Measurements from ENCODE around the gene CA5A.

Gene CA5A

DNA sequence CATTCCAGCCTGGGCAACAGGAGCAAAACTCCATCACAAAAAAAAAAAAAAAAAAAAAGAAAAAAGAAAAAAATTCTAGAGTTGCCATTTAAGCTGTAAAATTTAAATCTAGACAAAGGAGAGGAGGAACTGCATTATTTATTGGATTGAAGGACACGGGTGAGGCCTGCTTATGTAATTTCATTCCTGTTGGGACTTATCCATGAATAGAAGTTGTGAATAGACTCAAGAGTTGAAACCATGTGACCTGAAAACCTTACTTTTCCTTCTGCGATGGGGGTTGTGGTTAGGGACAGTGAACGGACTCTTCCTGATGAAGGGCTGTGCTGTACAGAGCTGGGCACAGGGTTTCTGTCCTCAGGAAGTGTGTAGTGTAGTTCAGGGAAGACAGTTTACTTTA, 37.4 kb upstream of the CA5A start:
- H3K9me3 ChIP-seq = no peaks in the 10 kb centered on the region; the same call in 1 of the 2 replicates
- no peaks in the 10 kb centered on the region for H3K4me1 ChIP-seq
- DNase-seq (ENCODE audit: low spot score in 2 of 2) = peak in 1 of 2 experiments; percentile 38
- H3K4me3 ChIP-seq = no peak overlapping the region
- no peaks in the 10 kb centered on the region for H3K27me3 ChIP-seq (ENCODE audit: low read depth)
- no peaks in the 10 kb centered on the region for H3K36me3 ChIP-seq (replicated peaks)
- in situ Hi-C loops (cut with MboI; ENCODE audit: low sequenced_read_pairs) = no loop called here

- Histone ChIP-seq H3K27me3 (ENCODE audit: low read depth) (no peaks in the 10 kb centered on the region), H3K9me3 (no peaks in the 10 kb centered on the region; the same call in 1 of the 2 replicates), H3K36me3 (replicated peaks) (no peaks in the 10 kb centered on the region), H3K4me3 (no peak overlapping the region), H3K4me1 (no peaks in the 10 kb centered on the region)
- in situ Hi-C loops (cut with MboI; ENCODE audit: low sequenced_read_pairs) = no loop called here
- DNase-seq (ENCODE audit: low spot score in 2 of 2) = no peak
Observed at GRCh38 chr16:87971933-87972332, 35.6 kb upstream of the CA5A start.

- H3K36me3 ChIP-seq (replicated peaks) = no peaks in the 10 kb centered on the region
- H3K4me3 ChIP-seq = no peak overlapping the region
- no peak for DNase-seq (ENCODE audit: low spot score in 2 of 2)
- in situ Hi-C loops (cut with MboI; ENCODE audit: low sequenced_read_pairs) = no loop called here
- no peaks in the 10 kb centered on the region; the same call in 1 of the 2 replicates for H3K9me3 ChIP-seq
- no peaks in the 10 kb centered on the region for H3K4me1 ChIP-seq
- no peaks in the 10 kb centered on the region for H3K27me3 ChIP-seq (ENCODE audit: low read depth)
Observed at GRCh38 chr16:87970186-87970585, 33.9 kb upstream of the CA5A start.

DNA sequence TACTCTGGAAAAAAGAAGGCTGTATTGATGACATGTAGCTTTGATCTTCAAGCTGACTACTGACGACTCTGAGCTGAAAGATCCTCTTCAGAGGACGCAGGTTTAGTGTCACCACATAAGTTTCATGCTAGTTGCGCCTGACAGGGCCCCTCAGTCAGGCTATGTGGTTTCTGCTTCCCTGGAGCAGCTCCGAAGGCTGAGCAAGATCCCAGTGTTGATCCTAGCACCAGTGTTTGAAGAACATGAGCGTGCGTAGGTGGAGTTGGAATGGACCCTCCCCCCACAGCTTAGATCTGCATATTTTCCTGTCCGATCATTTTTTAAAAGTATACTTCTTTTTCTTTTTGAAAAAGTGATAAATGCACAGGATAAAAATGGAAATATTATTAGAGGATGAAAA, 32.2 kb upstream of the CA5A start:
- no peak for DNase-seq (ENCODE audit: low spot score in 2 of 2)
- in situ Hi-C loops (cut with MboI; ENCODE audit: low sequenced_read_pairs) = no loop called here
- Histone ChIP-seq H3K9me3 (no peaks in the 10 kb centered on the region; the same call in 1 of the 2 replicates), H3K4me1 (no peaks in the 10 kb centered on the region), H3K27me3 (ENCODE audit: low read depth) (no peaks in the 10 kb centered on the region), H3K36me3 (replicated peaks) (no peaks in the 10 kb centered on the region), H3K4me3 (no peak overlapping the region)

DNA sequence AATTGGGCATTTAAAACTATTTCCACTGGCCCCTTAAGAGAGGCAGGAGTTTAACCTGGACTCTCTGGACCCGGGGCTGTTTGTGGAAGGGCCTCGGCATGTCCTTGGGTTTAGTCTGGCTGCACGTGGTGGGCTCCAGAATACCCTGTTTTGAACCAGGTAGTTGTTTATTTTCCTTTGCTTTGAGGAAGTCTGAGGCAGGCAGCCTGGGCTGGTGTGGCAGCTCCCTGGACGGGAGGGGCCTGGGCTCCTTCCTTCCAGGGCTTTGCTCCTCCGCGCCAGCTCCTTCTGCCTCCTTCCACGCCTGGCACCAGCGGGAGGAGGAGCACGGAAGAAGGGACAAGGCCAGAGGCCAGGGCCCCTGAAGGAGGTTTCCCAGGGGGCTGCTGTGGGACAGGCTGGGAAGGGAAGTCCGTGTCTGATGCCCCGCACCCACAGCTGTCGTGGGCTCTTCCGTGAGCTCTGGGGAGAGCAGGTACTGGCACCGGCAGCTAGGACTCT, 30.4 kb upstream of the CA5A start:
- no peak for DNase-seq (ENCODE audit: low spot score in 2 of 2)
- no peaks in the 10 kb centered on the region for H3K9me3 ChIP-seq
- in situ Hi-C loops (cut with MboI; ENCODE audit: low sequenced_read_pairs) = no loop called here
- no peaks in the 10 kb centered on the region for H3K27me3 ChIP-seq (ENCODE audit: low read depth)
- H3K36me3 ChIP-seq (replicated peaks) = no peaks in the 10 kb centered on the region; the same call in 1 of the 2 replicates
- no peak overlapping the region for H3K4me3 ChIP-seq
- H3K4me1 ChIP-seq = no peaks in the 10 kb centered on the region

GRCh38 chr16:87966064-87966645, 29.8 kb upstream of the CA5A start:
- H3K9me3 ChIP-seq = no peaks in the 10 kb centered on the region
- in situ Hi-C loops (cut with MboI; ENCODE audit: low sequenced_read_pairs) = no loop called here
- H3K27me3 ChIP-seq (ENCODE audit: low read depth) = no peaks in the 10 kb centered on the region
- no peaks in the 10 kb centered on the region for H3K4me1 ChIP-seq
- H3K36me3 ChIP-seq (replicated peaks) = no peaks in the 10 kb centered on the region; the same call in 1 of the 2 replicates
- DNase-seq (ENCODE audit: low spot score in 2 of 2) = no peak
- H3K4me3 ChIP-seq = no peak overlapping the region

DNA sequence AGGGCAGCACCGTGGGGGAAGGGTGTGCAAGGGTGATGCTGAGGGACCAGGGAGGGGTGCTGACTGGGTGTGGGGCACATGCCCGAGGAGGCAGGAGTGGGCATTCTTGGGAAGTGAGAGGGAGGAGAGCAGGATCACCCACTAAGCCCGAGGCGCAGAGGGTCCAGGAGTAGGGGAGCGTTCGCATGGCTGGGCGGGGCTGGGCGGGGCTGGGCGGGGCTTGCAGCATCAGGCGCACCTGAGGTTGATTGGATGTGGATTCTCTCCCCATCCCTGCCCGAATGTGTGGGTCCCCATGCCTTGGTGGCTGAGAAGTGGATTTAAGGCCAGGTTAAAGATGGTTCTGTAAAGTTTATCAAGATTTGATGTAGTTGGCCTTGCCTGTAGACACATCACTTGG, 29.1 kb upstream of the CA5A start:
- in situ Hi-C loops (cut with MboI; ENCODE audit: low sequenced_read_pairs) = no loop called here
- no peak overlapping the region for H3K4me3 ChIP-seq
- H3K27me3 ChIP-seq (ENCODE audit: low read depth) = no peaks in the 10 kb centered on the region
- DNase-seq (ENCODE audit: low spot score in 2 of 2) = no peak
- no peaks in the 10 kb centered on the region for H3K9me3 ChIP-seq
- H3K4me1 ChIP-seq = no peaks in the 10 kb centered on the region
- H3K36me3 ChIP-seq (replicated peaks) = no peaks in the 10 kb centered on the region; the same call in 1 of the 2 replicates

GRCh38 chr16:87964049-87964659, 27.8 kb upstream of the CA5A start:
- in situ Hi-C loops (cut with MboI; ENCODE audit: low sequenced_read_pairs) = no loop called here

DNA sequence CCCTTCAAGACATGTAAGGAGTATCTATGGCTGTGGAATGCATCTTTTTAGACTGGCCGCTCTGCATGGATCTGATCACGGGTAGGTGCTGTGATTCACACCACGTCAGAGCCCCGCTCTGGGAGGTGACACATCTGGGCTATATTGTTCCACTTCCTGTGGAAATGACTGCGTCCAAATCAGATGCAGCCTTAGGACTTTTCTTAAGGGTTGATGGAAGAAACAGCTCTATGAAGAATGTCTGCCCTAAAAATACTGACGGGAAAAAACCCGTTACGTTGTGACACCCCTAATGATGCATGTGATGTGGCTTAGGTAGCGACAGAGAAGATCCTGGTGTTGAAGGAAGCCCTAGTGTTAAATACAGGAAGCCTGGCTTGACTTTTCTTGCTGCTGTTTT, 27.1 kb upstream of the CA5A start:
- in situ Hi-C loops (cut with MboI; ENCODE audit: low sequenced_read_pairs) = no loop called here
- no peak overlapping the region for H3K4me3 ChIP-seq
- H3K27me3 ChIP-seq (ENCODE audit: low read depth) = no peaks in the 10 kb centered on the region
- no peaks in the 10 kb centered on the region for H3K4me1 ChIP-seq
- no peaks in the 10 kb centered on the region; the same call in 1 of the 2 replicates for H3K36me3 ChIP-seq (replicated peaks)
- no peaks in the 10 kb centered on the region for H3K9me3 ChIP-seq
- DNase-seq (ENCODE audit: low spot score in 2 of 2) = no peak

More at GRCh38 chr16:87964049-87964659, 27.8 kb upstream of the CA5A start:
- H3K36me3 ChIP-seq (replicated peaks) = no peaks in the 10 kb centered on the region; the same call in 1 of the 2 replicates
- no peaks in the 10 kb centered on the region for H3K9me3 ChIP-seq
- H3K27me3 ChIP-seq (ENCODE audit: low read depth) = no peaks in the 10 kb centered on the region
- H3K4me3 ChIP-seq = no peak overlapping the region
- no peak for DNase-seq (ENCODE audit: low spot score in 2 of 2)
- H3K4me1 ChIP-seq = no peaks in the 10 kb centered on the region

DNA sequence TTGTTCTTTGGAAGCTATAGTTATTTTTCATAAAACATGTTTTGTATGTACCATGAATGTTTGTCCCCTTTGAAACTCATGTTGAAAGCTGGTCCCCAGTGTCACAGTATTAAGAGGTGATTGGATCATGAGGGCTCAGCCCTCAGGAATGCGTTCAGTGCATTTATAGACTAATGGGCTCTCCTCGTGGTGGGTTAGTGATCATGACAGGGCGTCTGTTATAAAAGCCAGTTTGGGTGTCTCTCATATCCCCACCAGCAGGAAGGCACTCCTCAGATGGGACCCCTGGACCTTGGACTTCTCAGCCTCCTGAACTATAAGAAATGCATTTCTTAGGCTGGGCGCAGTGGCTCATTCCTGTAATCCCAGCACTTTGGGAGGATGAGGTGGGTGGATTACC, 25.3 kb upstream of the CA5A start:
- no peak for DNase-seq (ENCODE audit: low spot score in 2 of 2)
- no peaks in the 10 kb centered on the region for H3K27me3 ChIP-seq (ENCODE audit: low read depth)
- in situ Hi-C loops (cut with MboI; ENCODE audit: low sequenced_read_pairs) = no loop called here
- H3K4me1 ChIP-seq = no peaks in the 10 kb centered on the region
- no peak overlapping the region for H3K4me3 ChIP-seq
- no peaks in the 10 kb centered on the region for H3K9me3 ChIP-seq
- H3K36me3 ChIP-seq (replicated peaks) = peaks cover 7% of the 10 kb centered on the region; the same call in 1 of the 2 replicates

- no peaks in the 10 kb centered on the region for H3K27me3 ChIP-seq (ENCODE audit: low read depth)
- H3K9me3 ChIP-seq = no peaks in the 10 kb centered on the region
- peaks cover 7% of the 10 kb centered on the region; the same call in 1 of the 2 replicates for H3K36me3 ChIP-seq (replicated peaks)
- no peak for DNase-seq (ENCODE audit: low spot score in 2 of 2)
- H3K4me3 ChIP-seq = no peak overlapping the region
- in situ Hi-C loops (cut with MboI; ENCODE audit: low sequenced_read_pairs) = no loop called here
- no peaks in the 10 kb centered on the region for H3K4me1 ChIP-seq
Observed at GRCh38 chr16:87960852-87961251, 24.5 kb upstream of the CA5A start.

- H3K9me3 ChIP-seq = no peaks in the 10 kb centered on the region
- H3K4me3 ChIP-seq = no peak overlapping the region
- H3K27me3 ChIP-seq (ENCODE audit: low read depth) = no peaks in the 10 kb centered on the region
- DNase-seq (ENCODE audit: low spot score in 2 of 2) = no peak
- H3K36me3 ChIP-seq (replicated peaks) = peaks cover 8% of the 10 kb centered on the region
- no peaks in the 10 kb centered on the region for H3K4me1 ChIP-seq
- in situ Hi-C loops (cut with MboI; ENCODE audit: low sequenced_read_pairs) = no loop called here
Observed at GRCh38 chr16:87960296-87960695, 24.0 kb upstream of the CA5A start.

DNA sequence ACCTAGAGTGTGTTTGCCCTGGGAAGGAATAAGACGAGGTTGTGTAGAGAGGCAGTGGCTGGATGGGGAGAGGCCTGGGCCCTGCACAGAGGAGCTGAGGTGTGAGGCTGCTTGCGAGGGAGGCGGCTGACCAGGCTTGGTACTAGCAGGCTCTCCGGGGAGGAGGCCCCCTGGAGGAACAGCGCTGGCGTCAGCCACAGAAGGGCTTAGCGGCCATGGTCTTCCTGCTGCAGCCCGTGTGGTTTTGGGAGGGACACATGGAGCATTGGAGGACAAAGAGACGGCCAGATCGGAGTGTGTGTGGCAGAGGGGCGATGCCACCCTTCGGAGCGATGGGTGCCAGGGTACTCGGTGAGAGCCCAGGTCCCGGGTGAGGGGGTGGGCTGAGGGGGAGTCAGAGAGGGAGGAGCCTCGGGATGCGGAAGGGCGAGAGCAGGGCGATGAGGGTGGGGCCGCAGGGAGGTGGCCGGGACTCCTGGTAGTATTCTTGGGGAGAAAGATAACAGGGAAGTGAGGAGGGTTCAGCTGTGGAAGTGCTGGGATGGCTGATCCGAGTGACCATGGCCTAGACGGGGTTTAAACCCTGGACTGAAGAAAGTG, 23.2 kb upstream of the CA5A start:
- Histone ChIP-seq H3K36me3 (replicated peaks) (peaks cover 14% of the 10 kb centered on the region), H3K4me1 (no peaks in the 10 kb centered on the region), H3K27me3 (ENCODE audit: low read depth) (no peaks in the 10 kb centered on the region), H3K4me3 (no peak overlapping the region), H3K9me3 (no peaks in the 10 kb centered on the region)
- in situ Hi-C loops (cut with MboI; ENCODE audit: low sequenced_read_pairs) = no loop called here
- no peak for DNase-seq (ENCODE audit: low spot score in 2 of 2)

GRCh38 chr16:87958632-87959031, 22.3 kb upstream of the CA5A start:
- peaks cover 21% of the 10 kb centered on the region for H3K36me3 ChIP-seq (replicated peaks)
- no peak overlapping the region for H3K4me3 ChIP-seq
- H3K9me3 ChIP-seq = no peaks in the 10 kb centered on the region
- in situ Hi-C loops (cut with MboI; ENCODE audit: low sequenced_read_pairs) = no loop called here
- no peaks in the 10 kb centered on the region for H3K4me1 ChIP-seq
- no peak for DNase-seq (ENCODE audit: low spot score in 2 of 2)
- no peaks in the 10 kb centered on the region for H3K27me3 ChIP-seq (ENCODE audit: low read depth)
